Measurements from ENCODE around the gene ESR1. TPM values are rescaled to one million over a fixed set of nuclear protein-coding genes. Genes with fewer than 3 reads are reported as not detected.
"Not testable (repeated sequence)": the region's sequence is repeated elsewhere in the genome, so short reads cannot be mapped to it uniquely, and the experiment has no call there.

The ESR1 gene
- polyA plus RNA-seq, 3 donors, result 0.84 to 2.2 (median 2.0) TPM

- DNase-seq, result no peak
These were observed 320.1 kb downstream of the ESR1 start for GRCh38 chr6:152127432-152128165.

- DNase-seq, result peak; percentile 31
These were observed 322.2 kb downstream of the ESR1 start for GRCh38 chr6:152129691-152130151.

- no peak for DNase-seq
These were observed 323.0 kb downstream of the ESR1 start for GRCh38 chr6:152130441-152130840.

- no peak for DNase-seq
These were observed 328.4 kb downstream of the ESR1 start for GRCh38 chr6:152135755-152136448.

- DNase-seq, result no peak
These were observed 329.0 kb downstream of the ESR1 start for GRCh38 chr6:152136449-152136825.

- DNase-seq, result not testable (repeated sequence)
These were observed 330.9 kb downstream of the ESR1 start for GRCh38 chr6:152138344-152138743.

- no peak for DNase-seq
These were observed 334.6 kb downstream of the ESR1 start for GRCh38 chr6:152142105-152142504.

GRCh38 chr6:152143359-152143758 is 335.9 kb downstream of the ESR1 start:
- DNase-seq, result no peak

GRCh38 chr6:152146385-152146784 is 338.9 kb downstream of the ESR1 start:
- DNase-seq, result no peak

GRCh38 chr6:152147269-152147668 is 339.8 kb downstream of the ESR1 start:
- no peak for DNase-seq

GRCh38 chr6:152148412-152148811 is 340.9 kb downstream of the ESR1 start:
- no peak for DNase-seq

- DNase-seq, result no peak
These were observed 342.7 kb downstream of the ESR1 start for GRCh38 chr6:152150196-152150595.

GRCh38 chr6:152151920-152152319 is 344.4 kb downstream of the ESR1 start:
- no peak for DNase-seq

GRCh38 chr6:152154559-152155356 is 347.3 kb downstream of the ESR1 start:
- no peak for DNase-seq

GRCh38 chr6:152155792-152156191 is 348.3 kb downstream of the ESR1 start:
- DNase-seq, result no peak

- DNase-seq, result no peak
These were observed 352.9 kb downstream of the ESR1 start for GRCh38 chr6:152160346-152160745.

- no peak for DNase-seq
These were observed 354.0 kb downstream of the ESR1 start for GRCh38 chr6:152161501-152161900.

- DNase-seq, result no peak
These were observed 357.5 kb downstream of the ESR1 start for GRCh38 chr6:152164957-152165356.

GRCh38 chr6:152166497-152166896 is 359.0 kb downstream of the ESR1 start:
- DNase-seq, result no peak

GRCh38 chr6:152166897-152167296 is 359.4 kb downstream of the ESR1 start:
- no peak for DNase-seq

- no peak for DNase-seq
These were observed 360.4 kb downstream of the ESR1 start for GRCh38 chr6:152167641-152168603.

Data from renal pelvis (tissue), 4 donors.